Neuronal stem cell (in vitro differentiated cells): ENCODE measurements around the gene PHC2.

Source experiments
- DNase-seq: peaks from one replicate; pipeline ENCODE4 v3.0.0-alpha.2; 2013; ENCODE audit warnings: low spot score
- H2AFZ ChIP-seq: one replicate; pipeline ENCODE4 v1.6.1; 2013; ENCODE audit warnings: mild to moderate bottlenecking, low read length, inconsistent platforms
- H2AK5ac ChIP-seq: 2 replicates; pipeline ENCODE4 v1.6.1; 2013; ENCODE audit warnings: low read depth, mild to moderate bottlenecking, inconsistent platforms, low read length, moderate library complexity, mixed read lengths
- H2BK120ac ChIP-seq: 2 replicates; pipeline ENCODE4 v1.6.1; 2013; ENCODE audit warnings: low read depth, mild to moderate bottlenecking, inconsistent platforms, low read length, moderate library complexity, mixed read lengths
- H2BK12ac ChIP-seq: one replicate; pipeline ENCODE4 v1.6.1; 2013; ENCODE audit warnings: low read length, inconsistent platforms
- H2BK15ac ChIP-seq: 2 replicates; pipeline ENCODE4 v1.6.1; 2013; ENCODE audit warnings: mild to moderate bottlenecking, low read length, inconsistent platforms, mixed read lengths
- H2BK5ac ChIP-seq: one replicate; pipeline ENCODE4 v1.6.1; 2013; ENCODE audit warnings: inconsistent platforms, mild to moderate bottlenecking, low read length, moderate library complexity
- H3K14ac ChIP-seq: one replicate; pipeline ENCODE4 v1.6.1; 2013; ENCODE audit warnings: low read length, inconsistent platforms
- H3K18ac ChIP-seq: 2 replicates; pipeline ENCODE4 v1.6.1; 2013; ENCODE audit warnings: low read length, inconsistent platforms
- H3K23ac ChIP-seq: 2 replicates; pipeline ENCODE4 v1.6.1; 2013; ENCODE audit warnings: low read depth, mild to moderate bottlenecking, mixed read lengths, low read length, inconsistent platforms; ENCODE audit not compliant: poor library complexity
- H3K27ac ChIP-seq: replicated peaks from 3 replicates; pipeline ENCODE4 v1.5.1; 2013; ENCODE audit warnings: low read length, inconsistent platforms
- H3K27me3 ChIP-seq, 3 experiments: 2 replicates each; pipeline ENCODE4 v1.6.1; 2013; ENCODE audit warnings: low read length in 3 of 3, mild to moderate bottlenecking in 2 of 3, inconsistent platforms in 1 of 3, low read depth in 1 of 3, mixed read lengths in 1 of 3, moderate library complexity in 1 of 3; ENCODE audit not compliant: control insufficient read depth in 3 of 3, insufficient read depth in 3 of 3
- H3K36me3 ChIP-seq, 2 donors: replicated peaks in 1 of 2; 2 replicates each; pipeline ENCODE4 v1.6.1; 2013; ENCODE audit warnings: low read length in 2 of 2; ENCODE audit not compliant: control insufficient read depth in 2 of 2, insufficient read depth in 2 of 2
- H3K4ac ChIP-seq: 2 replicates; pipeline ENCODE4 v1.6.1; 2013; ENCODE audit warnings: inconsistent platforms, mild to moderate bottlenecking, low read length, moderate library complexity
- H3K4me1 ChIP-seq, 2 donors: 1 replicate in 1 of 2; 2 replicates in 1 of 2; pipeline ENCODE4 v1.6.1; 2013; ENCODE audit warnings: low read length in 2 of 2, low read depth in 1 of 2; ENCODE audit not compliant: control insufficient read depth in 2 of 2, insufficient read depth in 1 of 2
- H3K4me2 ChIP-seq: one replicate; pipeline ENCODE4 v1.6.1; 2013; ENCODE audit warnings: mild to moderate bottlenecking, low read length, inconsistent platforms; ENCODE audit not compliant: insufficient read depth, poor library complexity, severe bottlenecking
- H3K4me3 ChIP-seq, 2 donors: 2 replicates each; pipeline ENCODE4 v1.5.1; 2013; ENCODE audit warnings: low read length in 2 of 2, mild to moderate bottlenecking in 2 of 2, inconsistent platforms in 1 of 2, moderate library complexity in 1 of 2
- H3K79me1 ChIP-seq: one replicate; pipeline ENCODE4 v1.6.1; 2013; ENCODE audit warnings: low read depth, mild to moderate bottlenecking, inconsistent platforms, low read length, moderate library complexity
- H3K9ac ChIP-seq: one replicate; pipeline ENCODE4 v1.6.1; 2013; ENCODE audit warnings: mild to moderate bottlenecking, low read depth, low read length, inconsistent platforms; ENCODE audit not compliant: poor library complexity
- H3K9me3 ChIP-seq, 2 donors: replicated peaks in 1 of 2; 2 replicates each; pipeline versions ENCODE3 to v1.6.1; 2013; ENCODE audit warnings: low read length in 2 of 2, mild to moderate bottlenecking in 2 of 2, inconsistent platforms in 1 of 2, low read depth in 1 of 2, mixed read lengths in 1 of 2, moderate library complexity in 1 of 2; ENCODE audit not compliant: control insufficient read depth in 2 of 2, insufficient read depth in 1 of 2
- H4K8ac ChIP-seq: one replicate; pipeline ENCODE4 v1.6.1; 2013; ENCODE audit warnings: low read depth, mild to moderate bottlenecking, inconsistent platforms, low read length, moderate library complexity
- H4K91ac ChIP-seq: one replicate; pipeline ENCODE4 v1.6.1; 2013; ENCODE audit warnings: low read length, low read depth, mild to moderate bottlenecking, inconsistent platforms; ENCODE audit not compliant: poor library complexity
- WGBS, 2 donors: extraction: QIAGEN DNeasy Blood & Tissue Kit; methylation state at CpG; one replicate each; pipeline ENCODE4 v1.1.7; 2013; ENCODE audit warnings: missing lambda C conversion rate in 2 of 2, mixed read lengths in 1 of 2; ENCODE audit not compliant: insufficient read length in 2 of 2, insufficient replicate concordance in 1 of 2; ENCODE audit errors: extremely low coverage in 2 of 2; 5-methylcytosine and 5-hydroxymethylcytosine counted together

The PHC2 gene

DNA sequence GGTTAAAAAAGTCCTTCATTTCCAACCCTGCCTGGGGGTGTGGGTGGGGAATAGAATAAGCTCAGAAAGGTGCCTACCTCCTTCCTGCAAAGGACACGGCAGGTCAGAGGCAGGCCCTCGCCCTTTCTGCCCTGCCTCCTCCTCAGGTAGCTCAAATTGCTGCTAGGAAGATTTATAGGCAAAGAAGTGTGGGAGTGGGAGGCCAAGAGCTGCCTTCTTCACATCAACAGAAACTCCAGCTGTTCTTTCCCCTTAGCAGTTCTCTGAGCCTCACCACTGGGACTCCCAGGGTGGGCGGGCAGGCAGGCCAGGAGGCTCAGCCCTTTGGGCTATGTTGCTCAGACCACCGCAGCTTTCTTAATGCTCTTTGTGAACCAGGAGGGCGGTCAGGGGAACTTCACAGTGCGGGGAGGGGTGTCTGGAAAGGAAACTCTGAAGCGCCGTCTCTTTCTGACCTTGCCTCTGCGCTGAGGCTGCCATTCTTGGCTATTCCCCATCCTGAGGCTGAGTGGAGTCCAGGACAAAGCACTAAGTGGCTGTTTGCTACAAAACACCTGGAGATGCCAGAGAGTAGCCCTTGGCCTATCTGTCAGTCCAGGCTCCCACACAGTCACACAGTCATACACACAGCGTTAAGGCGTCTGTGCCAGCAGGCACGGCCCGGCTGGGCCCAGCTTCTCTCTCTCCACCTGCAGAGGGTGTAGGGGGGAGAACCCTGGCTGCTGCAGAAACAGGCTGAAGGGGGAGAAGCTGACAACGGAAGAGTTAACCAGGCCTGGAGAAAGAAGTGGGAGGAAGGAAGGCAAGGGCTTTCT is 107.0 kb downstream of the PHC2 start:
- no peak overlapping the region for H3K4me2 ChIP-seq
- H3K79me1 ChIP-seq = peaks cover 5% of the 10 kb centered on the region
- no peaks in the 10 kb centered on the region for H3K27me3 ChIP-seq
- H2BK15ac ChIP-seq = no peak overlapping the region
- WGBS, 2 donors = no CpG with 5 or more reads among the region's 14 CpGs
- H3K36me3 ChIP-seq = peaks cover 52 to 76% of the 10 kb centered on the region in 2 donors
- H4K8ac ChIP-seq = no peak overlapping the region
- no peaks in the 10 kb centered on the region for H3K9me3 ChIP-seq
- H3K27ac ChIP-seq = no peak overlapping the region
- H2BK12ac ChIP-seq = no peak overlapping the region
- H2BK120ac ChIP-seq = no peak overlapping the region
- H3K4ac ChIP-seq = no peak overlapping the region
- no peak overlapping the region for H3K18ac ChIP-seq
- peaks cover 0 to 3% of the 10 kb centered on the region in 2 donors for H3K4me1 ChIP-seq
- DNase-seq = no peak
- no peak overlapping the region for H2BK5ac ChIP-seq
- H2AK5ac ChIP-seq = no peak overlapping the region
- H3K23ac ChIP-seq = no peak overlapping the region
- H3K14ac ChIP-seq = no peak overlapping the region
- H2AFZ ChIP-seq = no peak overlapping the region
- no peak overlapping the region for H3K9ac ChIP-seq
- no peak overlapping the region for H4K91ac ChIP-seq
- H3K4me3 ChIP-seq = no peak overlapping the region

DNA sequence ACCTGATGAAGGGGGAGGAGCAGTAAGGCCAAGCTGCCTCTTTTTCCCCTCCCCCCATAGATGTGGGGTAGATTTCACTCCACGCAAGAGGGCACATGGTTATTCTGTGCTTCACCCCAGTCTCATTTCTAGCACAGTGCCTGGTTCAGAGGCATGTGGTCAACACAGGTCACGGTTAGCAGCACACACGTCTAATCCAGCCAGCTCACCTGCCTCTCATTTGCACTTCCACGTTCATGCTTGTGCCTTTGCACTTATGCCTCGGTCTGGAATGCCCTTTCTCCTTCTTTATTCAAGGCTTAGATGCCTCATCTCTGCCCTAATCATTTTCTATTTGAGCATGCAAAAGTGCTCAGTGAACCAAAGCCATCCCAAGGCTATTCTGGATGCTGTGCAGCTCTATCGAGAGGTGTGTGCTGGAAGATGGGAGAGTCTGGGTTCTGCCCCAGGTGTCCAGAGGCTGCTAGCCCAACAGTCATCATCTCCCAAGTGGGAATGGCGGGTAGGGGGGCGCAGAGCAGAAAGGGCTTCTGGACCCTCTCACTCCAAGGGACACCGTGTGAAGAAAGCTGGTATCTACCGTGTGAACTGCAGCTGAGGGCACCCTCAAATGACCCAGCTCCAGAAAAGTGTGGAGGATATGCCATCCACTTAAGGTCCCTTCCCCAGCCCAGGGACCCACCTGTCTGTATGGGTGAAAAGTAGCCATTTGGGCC is 107.9 kb downstream of the PHC2 start:
- H2BK5ac ChIP-seq = no peak overlapping the region
- H4K91ac ChIP-seq = no peak overlapping the region
- H3K18ac ChIP-seq = no peak overlapping the region
- H3K79me1 ChIP-seq = peaks cover 5% of the 10 kb centered on the region
- peak overlapping the region; percentile 29 for H4K8ac ChIP-seq
- no peak overlapping the region for H2AK5ac ChIP-seq
- H3K9ac ChIP-seq = no peak overlapping the region
- H2BK120ac ChIP-seq = no peak overlapping the region
- no peak overlapping the region for H3K4ac ChIP-seq
- no peak for DNase-seq
- no peak overlapping the region for H3K23ac ChIP-seq
- H2BK15ac ChIP-seq = no peak overlapping the region
- H2AFZ ChIP-seq = no peak overlapping the region
- no peak overlapping the region for H3K14ac ChIP-seq
- no peak overlapping the region for H2BK12ac ChIP-seq
- H3K36me3 ChIP-seq = peaks cover 48 to 67% of the 10 kb centered on the region in 2 donors
- WGBS, 2 donors = no CpG with 5 or more reads among the region's 10 CpGs
- no peaks in the 10 kb centered on the region for H3K27me3 ChIP-seq
- no peak overlapping the region for H3K27ac ChIP-seq
- H3K9me3 ChIP-seq = no peaks in the 10 kb centered on the region
- H3K4me1 ChIP-seq = peaks cover 4 to 7% of the 10 kb centered on the region in 2 donors
- no peak overlapping the region for H3K4me2 ChIP-seq
- no peak overlapping the region for H3K4me3 ChIP-seq

DNA sequence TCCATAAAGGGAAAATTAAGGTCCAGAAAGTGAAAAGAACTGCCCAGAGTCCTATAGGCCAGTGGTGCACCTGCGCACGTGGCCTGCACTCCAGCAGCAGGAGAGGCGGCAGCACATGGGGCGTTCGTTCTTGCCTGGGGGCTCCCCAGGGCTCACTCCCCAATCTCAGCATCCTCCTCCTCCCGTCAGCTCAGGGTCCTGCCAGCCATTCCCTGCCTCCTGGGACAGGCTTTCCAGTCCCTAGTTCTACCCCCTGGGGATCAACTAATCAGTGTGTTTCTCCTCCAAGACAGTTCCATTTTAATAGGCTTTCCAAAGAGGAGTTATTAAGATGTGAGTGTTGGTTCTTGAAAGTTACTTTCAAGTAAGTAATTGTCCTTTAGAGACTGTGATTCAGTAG is 108.8 kb downstream of the PHC2 start:
- Histone ChIP-seq H3K18ac (no peak overlapping the region), H4K91ac (no peak overlapping the region), H2BK120ac (no peak overlapping the region), H2BK12ac (no peak overlapping the region), H3K14ac (no peak overlapping the region), H3K9ac (no peak overlapping the region), H3K4me2 (no peak overlapping the region), H2BK15ac (no peak overlapping the region), H3K4ac (no peak overlapping the region), H2AFZ (no peak overlapping the region), H4K8ac (no peak overlapping the region), H3K79me1 (peaks cover 4% of the 10 kb centered on the region), H3K27ac (no peak overlapping the region), H2AK5ac (no peak overlapping the region), H3K23ac (no peak overlapping the region), H3K4me3 (no peak overlapping the region), H3K36me3 (peaks cover 40 to 58% of the 10 kb centered on the region in 2 donors), H3K9me3 (no peaks in the 10 kb centered on the region), H3K4me1 (peaks cover 4 to 7% of the 10 kb centered on the region in 2 donors), H3K27me3 (no peaks in the 10 kb centered on the region), H2BK5ac (no peak overlapping the region)
- no peak for DNase-seq
- no CpG with 5 or more reads among the region's 6 CpGs for WGBS, 2 donors

DNA sequence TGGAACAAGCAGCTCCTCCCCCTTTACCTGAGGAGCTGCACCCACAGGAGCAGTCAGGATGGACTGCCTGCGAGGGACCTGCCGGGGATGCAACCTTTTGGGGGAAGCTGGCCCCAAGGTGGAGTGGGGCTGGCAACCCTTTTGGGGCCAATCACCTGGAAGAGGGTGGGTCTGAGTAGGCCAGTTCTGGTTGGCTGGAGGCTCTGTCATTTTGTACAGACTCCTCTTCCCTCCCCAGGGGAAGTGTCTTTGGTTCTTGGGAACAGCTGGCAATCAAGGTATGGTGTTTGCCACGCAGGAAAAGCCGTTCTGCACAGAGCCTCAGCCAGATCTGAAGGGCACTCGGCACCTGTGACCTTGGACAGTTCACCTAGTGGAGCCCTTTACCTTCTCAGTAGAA is 109.7 kb downstream of the PHC2 start:
- Histone ChIP-seq H3K4ac (no peak overlapping the region), H3K9ac (no peak overlapping the region), H2BK5ac (no peak overlapping the region), H3K27ac (no peak overlapping the region), H2BK12ac (no peak overlapping the region), H4K91ac (no peak overlapping the region), H2BK120ac (no peak overlapping the region), H3K23ac (no peak overlapping the region), H2AK5ac (no peak overlapping the region), H3K9me3 (no peaks in the 10 kb centered on the region), H3K36me3 (peaks cover 35 to 49% of the 10 kb centered on the region in 2 donors), H3K27me3 (no peaks in the 10 kb centered on the region), H2AFZ (no peak overlapping the region), H2BK15ac (no peak overlapping the region), H3K4me3 (no peak overlapping the region), H4K8ac (no peak overlapping the region), H3K79me1 (peaks cover 4% of the 10 kb centered on the region), H3K4me1 (peaks cover 4 to 7% of the 10 kb centered on the region in 2 donors), H3K14ac (no peak overlapping the region), H3K18ac (no peak overlapping the region), H3K4me2 (no peak overlapping the region)
- WGBS, 2 donors = no CpG with 5 or more reads among the region's 5 CpGs
- DNase-seq = no peak
